HL-60 (cell line): ENCODE data around the gene KCNJ14.

Experiments used
- DNase-seq, 2 experiments: peaks; one replicate each; pipeline ENCODE4 v3.0.0-alpha.2; 2010 to 2020; ENCODE audit warnings: low read depth in 1 of 2, low spot score in 1 of 2
- H3K27ac ChIP-seq: fragments of 250-450 bp; sonication (Bioruptor Pico); replicated peaks from 2 replicates; pipeline ENCODE4 v1.5.1; 2020; ENCODE audit warnings: mild to moderate bottlenecking, moderate library complexity
- H3K27me3 ChIP-seq: fragments of 250-450 bp; sonication (Bioruptor Pico); 2 replicates; pipeline ENCODE4 v1.5.1; 2021; ENCODE audit warnings: mild to moderate bottlenecking, moderate library complexity; ENCODE audit not compliant: insufficient read depth, poor library complexity, severe bottlenecking
- H3K4me3 ChIP-seq: replicated peaks from 2 replicates; pipeline ENCODE4 v1.5.1; 2011; ENCODE audit warnings: mild to moderate bottlenecking, control low read depth, low read length; ENCODE audit not compliant: insufficient read depth
- CTCF ChIP-seq: IDR thresholded peaks from one replicate; pipeline ENCODE4 v1.5.1; 2011; ENCODE audit warnings: low read length, control low read depth, inconsistent platforms; ENCODE audit not compliant: insufficient read depth
- GABPA ChIP-seq: IDR thresholded peaks from 2 replicates; pipeline ENCODE4 v1.6.1; 2012; ENCODE audit warnings: low read depth
- POLR2AphosphoS5 ChIP-seq: IDR thresholded peaks from 2 replicates; pipeline ENCODE4 v1.6.1; 2012; ENCODE audit warnings: low read depth
- REST ChIP-seq: IDR thresholded peaks from 2 replicates; pipeline ENCODE4 v1.6.1; 2012; ENCODE audit warnings: low read depth; ENCODE audit not compliant: insufficient replicate concordance
- SPI1 ChIP-seq: IDR thresholded peaks from 2 replicates; pipeline ENCODE4 v1.6.1; 2012; ENCODE audit warnings: low read depth, mild to moderate bottlenecking, borderline replicate concordance

Gene KCNJ14

GRCh38 chr19:48501494-48502349 is 46.3 kb downstream of the KCNJ14 start:
- Histone ChIP-seq H3K4me3 (peak overlapping the region; percentile 9; the same call in 1 of the 2 replicates), H3K27ac (no peak overlapping the region), H3K27me3 (peaks cover 22% of the 10 kb centered on the region)
- TF ChIP-seq CTCF = no peak
- no peak for TF ChIP-seq REST
- TF ChIP-seq GABPA = no peak
- no peak for TF ChIP-seq SPI1
- no peak for TF ChIP-seq POLR2AphosphoS5
- DNase-seq = peak; percentile 82 to 84

DNA sequence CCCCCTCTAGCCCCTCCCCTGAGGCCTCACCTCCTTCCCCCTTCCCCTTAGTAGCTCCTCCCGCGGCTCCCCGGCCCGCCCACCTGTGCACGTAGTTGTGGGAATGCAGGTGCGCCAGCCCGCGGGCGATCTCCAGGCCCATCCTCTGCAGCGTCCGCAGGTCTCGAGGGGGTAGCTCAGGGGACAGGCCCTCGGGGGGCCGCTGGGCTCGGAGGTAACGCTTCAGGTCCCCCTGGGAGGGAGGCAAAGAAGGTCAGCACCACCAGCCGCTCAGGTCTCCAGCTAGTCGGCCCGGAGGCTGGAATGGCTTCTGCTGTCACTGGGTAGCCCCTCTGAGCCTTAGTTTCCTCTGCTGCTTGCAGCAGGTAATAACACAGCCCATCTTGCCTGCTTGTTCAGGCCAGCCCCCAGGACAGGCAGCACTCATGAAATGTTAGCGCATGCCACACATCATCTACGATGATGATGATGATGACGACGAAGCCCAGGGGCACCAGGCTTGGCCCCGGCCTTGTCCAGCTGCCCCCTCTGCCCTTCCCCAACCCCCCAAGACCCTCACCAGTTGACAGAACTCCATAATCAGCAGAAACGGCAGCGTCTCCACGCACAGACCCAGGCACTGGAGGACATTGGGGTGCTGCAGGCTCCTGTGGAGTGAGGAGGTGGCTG is 47.1 kb downstream of the KCNJ14 start:
- Histone ChIP-seq H3K27me3 (peaks cover 20% of the 10 kb centered on the region), H3K4me3 (no peak overlapping the region), H3K27ac (no peak overlapping the region)
- DNase-seq = no peak
- TF ChIP-seq SPI1 (no peak), CTCF (no peak), POLR2AphosphoS5 (no peak), REST (no peak)

DNA sequence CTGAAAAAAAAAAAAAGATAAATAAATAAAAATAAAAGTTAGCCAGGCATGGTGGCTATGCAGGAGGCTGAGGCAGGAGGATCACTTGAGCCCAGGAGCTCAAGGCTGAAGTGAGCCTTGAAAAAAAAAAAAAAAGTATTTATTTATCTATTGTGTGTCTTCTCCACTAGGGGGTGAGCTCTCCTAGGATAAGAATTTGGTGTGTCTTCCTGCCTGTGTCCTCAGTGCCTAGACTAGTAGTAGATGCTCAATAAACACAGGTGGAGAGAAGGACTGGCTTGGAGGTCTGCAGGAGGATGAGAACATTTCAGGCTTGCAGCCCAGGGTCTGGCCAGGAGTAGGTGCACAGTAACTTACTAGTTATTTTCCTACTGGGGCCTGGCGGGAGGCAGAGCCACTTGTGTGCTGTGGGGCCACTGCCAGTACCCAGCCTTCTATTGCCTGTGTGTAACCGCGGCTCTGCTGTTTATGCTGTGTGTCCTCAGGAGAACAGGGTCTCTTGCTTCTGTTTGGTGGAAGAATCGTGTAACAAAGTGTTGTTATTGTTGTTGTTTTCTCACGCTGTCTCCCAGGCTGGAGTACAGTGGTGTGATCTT is 50.9 kb downstream of the KCNJ14 start:
- TF ChIP-seq POLR2AphosphoS5 (no peak), SPI1 (no peak), GABPA (no peak), REST (no peak), CTCF (peak; percentile 33)
- Histone ChIP-seq H3K4me3 (no peak overlapping the region), H3K27me3 (peaks cover 9% of the 10 kb centered on the region), H3K27ac (no peak overlapping the region)
- DNase-seq = peak; percentile 45 to 51
